ENCODE measurements around the gene SEMA7A.

The SEMA7A gene

GRCh38 chr15:74383695-74384565, 49.8 kb downstream of the SEMA7A start:
- no peaks in the 10 kb centered on the region for H3K79me2 ChIP-seq (ENCODE audit: insufficient read depth, low read depth)
- peaks cover 30% of the 10 kb centered on the region for H3K4me1 ChIP-seq (ENCODE audit: low read depth, poor library complexity, severe bottlenecking)
- no peak overlapping the region for H3K4me3 ChIP-seq (IDR thresholded peaks at IDR 0.05; ENCODE audit: insufficient read depth, low read depth, low read length)
- no peak for TF ChIP-seq CTCF (conservative IDR thresholded peaks at IDR 0.05; ENCODE audit: low read depth, low read length)
- peak overlapping the region; percentile 54; the same call in 1 of the 2 replicates for H2AFZ ChIP-seq (ENCODE audit: low read depth)
- no peaks in the 10 kb centered on the region for H3K27me3 ChIP-seq (ENCODE audit: insufficient read depth, low read depth)
- no peaks in the 10 kb centered on the region for H3K36me3 ChIP-seq (ENCODE audit: insufficient read depth)
- peak overlapping the region; percentile 48 for H3K27ac ChIP-seq
- H4K20me1 ChIP-seq (ENCODE audit: insufficient read depth) = no peaks in the 10 kb centered on the region
- H3K9ac ChIP-seq = no peak overlapping the region
- H3K4me2 ChIP-seq = peak overlapping the region; percentile 60

GRCh38 chr15:74383286-74383685, 50.5 kb downstream of the SEMA7A start:
- H3K9ac ChIP-seq = no peak overlapping the region
- H3K27me3 ChIP-seq (ENCODE audit: insufficient read depth, low read depth) = no peaks in the 10 kb centered on the region
- peak overlapping the region; percentile 48 for H3K27ac ChIP-seq
- no peaks in the 10 kb centered on the region for H4K20me1 ChIP-seq (ENCODE audit: insufficient read depth)
- no peak overlapping the region for H3K4me3 ChIP-seq (IDR thresholded peaks at IDR 0.05; ENCODE audit: insufficient read depth, low read depth, low read length)
- no peaks in the 10 kb centered on the region for H3K36me3 ChIP-seq (ENCODE audit: insufficient read depth)
- H3K4me1 ChIP-seq (ENCODE audit: low read depth, poor library complexity, severe bottlenecking) = peaks cover 30% of the 10 kb centered on the region
- no peaks in the 10 kb centered on the region for H3K79me2 ChIP-seq (ENCODE audit: insufficient read depth, low read depth)
- TF ChIP-seq CTCF (conservative IDR thresholded peaks at IDR 0.05; ENCODE audit: low read depth, low read length) = no peak
- peak overlapping the region; percentile 54; the same call in 1 of the 2 replicates for H2AFZ ChIP-seq (ENCODE audit: low read depth)
- peak overlapping the region; percentile 60 for H3K4me2 ChIP-seq

- peaks cover 30% of the 10 kb centered on the region for H3K4me1 ChIP-seq (ENCODE audit: low read depth, poor library complexity, severe bottlenecking)
- H3K36me3 ChIP-seq (ENCODE audit: insufficient read depth) = no peaks in the 10 kb centered on the region
- H3K4me2 ChIP-seq = no peak overlapping the region
- no peaks in the 10 kb centered on the region for H4K20me1 ChIP-seq (ENCODE audit: insufficient read depth)
- H3K9ac ChIP-seq = no peak overlapping the region
- no peaks in the 10 kb centered on the region for H3K79me2 ChIP-seq (ENCODE audit: insufficient read depth, low read depth)
- peak overlapping the region; percentile 40; the same call in 1 of the 2 replicates for H2AFZ ChIP-seq (ENCODE audit: low read depth)
- no peak overlapping the region for H3K27ac ChIP-seq
- H3K27me3 ChIP-seq (ENCODE audit: insufficient read depth, low read depth) = no peaks in the 10 kb centered on the region
- peak; percentile 95 for TF ChIP-seq CTCF (conservative IDR thresholded peaks at IDR 0.05; ENCODE audit: low read depth, low read length)
- no peak overlapping the region for H3K4me3 ChIP-seq (IDR thresholded peaks at IDR 0.05; ENCODE audit: insufficient read depth, low read depth, low read length)
These were observed 51.5 kb downstream of the SEMA7A start for GRCh38 chr15:74382004-74382816.

GRCh38 chr15:74381481-74381880, 52.3 kb downstream of the SEMA7A start:
- no peak overlapping the region for H2AFZ ChIP-seq (ENCODE audit: low read depth)
- no peak overlapping the region for H3K27ac ChIP-seq
- H3K9ac ChIP-seq = no peak overlapping the region
- TF ChIP-seq CTCF (conservative IDR thresholded peaks at IDR 0.05; ENCODE audit: low read depth, low read length) = no peak
- no peaks in the 10 kb centered on the region for H3K27me3 ChIP-seq (ENCODE audit: insufficient read depth, low read depth)
- H3K36me3 ChIP-seq (ENCODE audit: insufficient read depth) = no peaks in the 10 kb centered on the region
- no peaks in the 10 kb centered on the region for H3K79me2 ChIP-seq (ENCODE audit: insufficient read depth, low read depth)
- peaks cover 30% of the 10 kb centered on the region for H3K4me1 ChIP-seq (ENCODE audit: low read depth, poor library complexity, severe bottlenecking)
- no peak overlapping the region for H3K4me3 ChIP-seq (IDR thresholded peaks at IDR 0.05; ENCODE audit: insufficient read depth, low read depth, low read length)
- H4K20me1 ChIP-seq (ENCODE audit: insufficient read depth) = no peaks in the 10 kb centered on the region
- no peak overlapping the region for H3K4me2 ChIP-seq
